ENCODE measurements around the gene CDKN1A. TPM values are rescaled to one million over a fixed set of nuclear protein-coding genes. Genes with fewer than 3 reads are reported as not detected.

CDKN1A gene
- total RNA-seq, 3 donors from 2014 or later (not counting 1 experiment from before 2014, with no cell fraction given), result 19.1 to 40.7 (median 25.4) TPM

DNA sequence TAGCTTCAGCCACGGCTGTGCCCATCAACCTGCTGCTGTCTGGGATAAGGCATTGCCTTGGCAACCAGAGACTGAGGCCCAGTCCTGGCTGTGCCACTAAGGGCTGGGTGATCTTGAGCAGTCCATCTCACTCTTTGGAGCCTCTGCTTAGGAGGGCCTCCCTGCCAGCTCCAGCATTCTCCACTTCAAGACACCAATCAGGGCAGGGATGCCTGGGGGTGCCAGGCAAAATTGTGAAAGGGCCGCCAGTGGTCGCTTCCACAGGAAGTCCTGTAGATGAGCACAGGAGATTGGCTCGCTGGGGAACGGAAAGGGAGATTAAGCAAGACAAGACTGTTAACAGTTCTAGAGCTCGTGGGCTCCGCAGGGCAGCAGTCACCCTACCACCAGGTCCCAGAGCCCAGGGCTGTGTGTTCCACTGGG is 19.0 kb downstream of the CDKN1A start, which contains the start of gene RAB44:
TSS of gene RAB44 (plus strand) at position 346 of the 423 bp plus-strand sequence. CDS start 6,410 bp downstream, outside the sequence.
- Mint-ChIP-seq H3K36me3 (no peaks in the 10 kb centered on the region), H3K27me3 (ENCODE audit: low read depth in 2 of 2) (no peaks in the 10 kb centered on the region), H3K4me3 (no peak within 1 kb of the TSS), H3K4me1 (peaks cover 5 to 11% of the 10 kb centered on the region in 2 donors), H3K9me3 (no peaks in the 10 kb centered on the region), H3K27ac (no peak within 1 kb of the TSS)
- no peaks in the 10 kb centered on the region for H3K27me3 ChIP-seq (ENCODE audit: control insufficient read depth, insufficient read depth, low read length)
- H3K27ac ChIP-seq (ENCODE audit: low read length), result no peak within 1 kb of the TSS
- 63% methylated on average over 7 of the region's 7 CpGs for WGBS (ENCODE audit: insufficient coverage)
- H3K4me1 ChIP-seq (ENCODE audit: control insufficient read depth, insufficient read depth, low read length), result peaks cover 22% of the 10 kb centered on the region
- no peak within 1 kb of the TSS for H3K4me3 ChIP-seq (ENCODE audit: low read length)
- H3K36me3 ChIP-seq (ENCODE audit: control insufficient read depth, insufficient read depth, low read length), result no peaks in the 10 kb centered on the region
- no peaks in the 10 kb centered on the region for H3K9me3 ChIP-seq (ENCODE audit: control insufficient read depth, insufficient read depth, low read length)
- intact Hi-C loops (cut with micrococcal nuclease), result no loop called here
- TF ChIP-seq, protein P1, sequence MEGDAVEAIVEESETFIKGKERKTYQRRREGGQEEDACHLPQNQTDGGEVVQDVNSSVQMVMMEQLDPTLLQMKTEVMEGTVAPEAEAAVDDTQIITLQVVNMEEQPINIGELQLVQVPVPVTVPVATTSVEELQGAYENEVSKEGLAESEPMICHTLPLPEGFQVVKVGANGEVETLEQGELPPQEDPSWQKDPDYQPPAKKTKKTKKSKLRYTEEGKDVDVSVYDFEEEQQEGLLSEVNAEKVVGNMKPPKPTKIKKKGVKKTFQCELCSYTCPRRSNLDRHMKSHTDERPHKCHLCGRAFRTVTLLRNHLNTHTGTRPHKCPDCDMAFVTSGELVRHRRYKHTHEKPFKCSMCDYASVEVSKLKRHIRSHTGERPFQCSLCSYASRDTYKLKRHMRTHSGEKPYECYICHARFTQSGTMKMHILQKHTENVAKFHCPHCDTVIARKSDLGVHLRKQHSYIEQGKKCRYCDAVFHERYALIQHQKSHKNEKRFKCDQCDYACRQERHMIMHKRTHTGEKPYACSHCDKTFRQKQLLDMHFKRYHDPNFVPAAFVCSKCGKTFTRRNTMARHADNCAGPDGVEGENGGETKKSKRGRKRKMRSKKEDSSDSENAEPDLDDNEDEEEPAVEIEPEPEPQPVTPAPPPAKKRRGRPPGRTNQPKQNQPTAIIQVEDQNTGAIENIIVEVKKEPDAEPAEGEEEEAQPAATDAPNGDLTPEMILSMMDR (IDR thresholded peaks at IDR 0.05), result no peak
- ATAC-seq (peak in 2 of 3 donors; percentile 58 to 74), DNase-seq (no peak)

DNA sequence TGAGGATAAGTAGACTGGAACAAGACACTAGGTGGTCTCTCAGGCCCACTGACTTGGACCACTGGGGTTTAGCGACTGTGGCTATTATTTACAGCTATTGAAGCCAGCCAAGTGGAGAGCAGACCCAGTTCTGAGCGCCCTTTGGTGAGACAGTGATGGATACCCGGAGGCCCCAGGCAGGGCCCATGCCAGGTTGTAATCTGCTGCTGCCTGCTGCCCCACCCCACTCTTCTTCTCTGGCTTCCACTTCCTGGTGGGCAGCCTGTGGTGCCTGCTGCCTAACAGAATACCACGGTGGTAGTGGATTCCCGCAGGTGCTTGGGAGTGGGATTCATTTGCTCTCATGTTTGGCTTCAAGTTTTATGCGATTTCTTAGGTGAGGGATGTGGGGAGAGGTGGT is 19.7 kb downstream of the CDKN1A start:
- H3K9me3 Mint-ChIP-seq, result no peaks in the 10 kb centered on the region
- H3K36me3 Mint-ChIP-seq, result no peaks in the 10 kb centered on the region
- H3K27ac Mint-ChIP-seq, result no peak overlapping the region
- DNase-seq (no peak), ATAC-seq (no peak)
- no peaks in the 10 kb centered on the region for H3K27me3 Mint-ChIP-seq (ENCODE audit: low read depth in 2 of 2)
- WGBS (ENCODE audit: insufficient coverage), result 89% methylated on average over 6 of the region's 6 CpGs
- Histone ChIP-seq H3K36me3 (ENCODE audit: control insufficient read depth, insufficient read depth, low read length) (no peaks in the 10 kb centered on the region), H3K27me3 (ENCODE audit: control insufficient read depth, insufficient read depth, low read length) (no peaks in the 10 kb centered on the region), H3K4me1 (ENCODE audit: control insufficient read depth, insufficient read depth, low read length) (peaks cover 15% of the 10 kb centered on the region), H3K4me3 (ENCODE audit: low read length) (no peak overlapping the region), H3K27ac (ENCODE audit: low read length) (no peak overlapping the region), H3K9me3 (ENCODE audit: control insufficient read depth, insufficient read depth, low read length) (no peaks in the 10 kb centered on the region)
- intact Hi-C loops (cut with micrococcal nuclease), result no loop called here
- TF ChIP-seq, protein P1 (IDR thresholded peaks at IDR 0.05), result no peak
- H3K4me1 Mint-ChIP-seq, result peaks cover 0 to 9% of the 10 kb centered on the region in 2 donors
- no peak overlapping the region for H3K4me3 Mint-ChIP-seq

DNA sequence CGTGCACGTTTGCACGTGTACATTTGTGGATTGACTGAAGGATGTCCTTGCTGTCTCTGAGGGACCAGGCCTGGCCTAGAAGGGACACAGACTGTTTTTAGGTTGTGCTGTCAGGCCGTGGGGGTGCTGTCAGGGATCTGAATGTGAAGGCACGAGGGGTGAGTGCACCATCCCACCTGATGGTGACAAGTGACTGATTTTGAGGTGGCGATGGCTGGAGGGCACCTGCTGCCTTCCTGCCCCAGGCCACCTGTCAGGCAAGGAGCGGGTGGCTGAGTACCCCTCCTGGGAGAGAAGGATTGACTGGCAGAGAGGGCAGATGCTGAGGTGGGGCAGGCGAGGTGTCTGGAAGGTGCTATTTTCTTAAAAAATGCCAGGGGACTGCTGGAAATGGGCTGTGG is 20.4 kb downstream of the CDKN1A start:
- Histone ChIP-seq H3K27ac (ENCODE audit: low read length) (no peak overlapping the region), H3K36me3 (ENCODE audit: control insufficient read depth, insufficient read depth, low read length) (no peaks in the 10 kb centered on the region), H3K4me1 (ENCODE audit: control insufficient read depth, insufficient read depth, low read length) (peaks cover 14% of the 10 kb centered on the region), H3K27me3 (ENCODE audit: control insufficient read depth, insufficient read depth, low read length) (no peaks in the 10 kb centered on the region), H3K4me3 (ENCODE audit: low read length) (no peak overlapping the region), H3K9me3 (ENCODE audit: control insufficient read depth, insufficient read depth, low read length) (no peaks in the 10 kb centered on the region)
- no peak for DNase-seq
- intact Hi-C loops (cut with micrococcal nuclease), result no loop called here
- Mint-ChIP-seq H3K9me3 (no peaks in the 10 kb centered on the region), H3K36me3 (no peaks in the 10 kb centered on the region), H3K4me3 (no peak overlapping the region), H3K4me1 (peaks cover 0 to 4% of the 10 kb centered on the region in 2 donors), H3K27ac (no peak overlapping the region), H3K27me3 (ENCODE audit: low read depth in 2 of 2) (peaks cover 0 to 5% of the 10 kb centered on the region in 2 donors)
- 87% methylated on average over 8 of the region's 8 CpGs for WGBS (ENCODE audit: insufficient coverage)
- TF ChIP-seq, protein P1 (IDR thresholded peaks at IDR 0.05), result no peak
- ATAC-seq, result no peak

- H3K36me3 ChIP-seq (ENCODE audit: control insufficient read depth, insufficient read depth, low read length), result no peaks in the 10 kb centered on the region
- Mint-ChIP-seq H3K9me3 (no peaks in the 10 kb centered on the region), H3K27ac (peak overlapping the region in 1 of 2 donors; percentile 27), H3K4me3 (no peak overlapping the region), H3K27me3 (ENCODE audit: low read depth in 2 of 2) (peaks cover 0 to 5% of the 10 kb centered on the region in 2 donors), H3K36me3 (no peaks in the 10 kb centered on the region), H3K4me1 (peaks cover 0 to 4% of the 10 kb centered on the region in 2 donors)
- H3K4me3 ChIP-seq (ENCODE audit: low read length), result no peak overlapping the region
- no peak for DNase-seq
- no peaks in the 10 kb centered on the region for H3K27me3 ChIP-seq (ENCODE audit: control insufficient read depth, insufficient read depth, low read length)
- peaks cover 14% of the 10 kb centered on the region for H3K4me1 ChIP-seq (ENCODE audit: control insufficient read depth, insufficient read depth, low read length)
- H3K27ac ChIP-seq (ENCODE audit: low read length), result no peak overlapping the region
- TF ChIP-seq, protein P1 (IDR thresholded peaks at IDR 0.05), result no peak
- ATAC-seq, result no peak
- intact Hi-C loops (cut with micrococcal nuclease), result no loop called here
- H3K9me3 ChIP-seq (ENCODE audit: control insufficient read depth, insufficient read depth, low read length), result no peaks in the 10 kb centered on the region
- 67% methylated on average over 7 of the region's 7 CpGs for WGBS (ENCODE audit: insufficient coverage)
Measured at GRCh38 chr6:36699348-36699747, 20.8 kb downstream of the CDKN1A start.

All from natural killer cell (primary cell).